ENCODE measurements around the gene NDUFB3. TPM values are rescaled to one million over a fixed set of nuclear protein-coding genes. Genes with fewer than 3 reads are reported as not detected.

The NDUFB3 gene
- total and polyA plus RNA-seq, 2 experiments from 2014 or later = 111 to 441 TPM

DNA sequence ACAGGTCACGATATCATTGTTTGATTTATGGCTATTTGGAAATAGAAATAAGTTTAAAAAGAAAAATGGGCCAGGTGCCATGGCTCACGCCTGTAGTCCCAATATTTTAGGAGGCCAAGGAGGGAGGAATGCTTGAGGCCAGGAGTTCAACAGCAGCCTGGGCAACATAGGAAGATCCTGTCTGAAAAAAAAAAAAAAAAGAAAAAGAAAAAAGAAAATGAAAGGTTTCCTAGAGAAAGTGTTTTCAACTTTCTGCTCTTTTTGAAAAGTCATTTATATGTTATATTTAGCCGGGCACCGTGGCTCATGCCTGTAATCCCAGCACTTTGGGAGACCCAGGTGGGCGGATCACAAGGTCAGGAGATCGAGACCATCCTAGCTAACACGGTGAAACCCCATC is 3.2 kb downstream of the NDUFB3 start:
- H3K27me3 ChIP-seq = no peaks in the 10 kb centered on the region
- H3K4me3 ChIP-seq = no peak overlapping the region
- H3K4me1 ChIP-seq (ENCODE audit: low read depth) = peaks cover 11% of the 10 kb centered on the region
- H3K36me3 ChIP-seq = peaks cover 13% of the 10 kb centered on the region
- TF ChIP-seq, protein P1, sequence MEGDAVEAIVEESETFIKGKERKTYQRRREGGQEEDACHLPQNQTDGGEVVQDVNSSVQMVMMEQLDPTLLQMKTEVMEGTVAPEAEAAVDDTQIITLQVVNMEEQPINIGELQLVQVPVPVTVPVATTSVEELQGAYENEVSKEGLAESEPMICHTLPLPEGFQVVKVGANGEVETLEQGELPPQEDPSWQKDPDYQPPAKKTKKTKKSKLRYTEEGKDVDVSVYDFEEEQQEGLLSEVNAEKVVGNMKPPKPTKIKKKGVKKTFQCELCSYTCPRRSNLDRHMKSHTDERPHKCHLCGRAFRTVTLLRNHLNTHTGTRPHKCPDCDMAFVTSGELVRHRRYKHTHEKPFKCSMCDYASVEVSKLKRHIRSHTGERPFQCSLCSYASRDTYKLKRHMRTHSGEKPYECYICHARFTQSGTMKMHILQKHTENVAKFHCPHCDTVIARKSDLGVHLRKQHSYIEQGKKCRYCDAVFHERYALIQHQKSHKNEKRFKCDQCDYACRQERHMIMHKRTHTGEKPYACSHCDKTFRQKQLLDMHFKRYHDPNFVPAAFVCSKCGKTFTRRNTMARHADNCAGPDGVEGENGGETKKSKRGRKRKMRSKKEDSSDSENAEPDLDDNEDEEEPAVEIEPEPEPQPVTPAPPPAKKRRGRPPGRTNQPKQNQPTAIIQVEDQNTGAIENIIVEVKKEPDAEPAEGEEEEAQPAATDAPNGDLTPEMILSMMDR (IDR thresholded peaks at IDR 0.05; ENCODE audit: low read depth, low read length) = no peak
- no peak overlapping the region for H3K27ac ChIP-seq
- DNase-seq (ENCODE audit: low read depth in 1 of 2, low spot score in 1 of 2) = no peak
- H3K9me3 ChIP-seq (ENCODE audit: low read depth) = no peaks in the 10 kb centered on the region

DNA sequence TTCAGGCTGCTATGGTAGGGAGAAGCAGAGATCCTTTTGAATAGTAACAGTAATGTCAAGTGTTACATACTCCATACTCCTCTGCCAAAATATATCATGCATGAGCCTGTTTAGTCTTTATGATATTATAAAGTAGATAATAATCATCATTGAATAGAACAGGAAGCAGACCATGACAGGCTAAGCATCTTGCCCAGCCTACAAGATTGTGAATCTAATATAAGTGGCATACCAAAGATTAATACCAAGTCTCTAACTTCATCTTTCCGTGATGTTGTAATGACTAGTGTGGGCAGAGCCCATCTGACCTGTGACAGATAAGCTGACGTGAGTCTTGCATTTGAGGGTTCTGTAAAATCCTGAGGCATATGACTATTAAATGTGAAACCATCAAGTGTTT is 13.1 kb downstream of the NDUFB3 start:
- no peaks in the 10 kb centered on the region for H3K4me1 ChIP-seq (ENCODE audit: low read depth)
- H3K27ac ChIP-seq = no peak overlapping the region
- H3K27me3 ChIP-seq = no peaks in the 10 kb centered on the region
- peaks cover 5% of the 10 kb centered on the region for H3K36me3 ChIP-seq
- H3K9me3 ChIP-seq (ENCODE audit: low read depth) = no peaks in the 10 kb centered on the region
- H3K4me3 ChIP-seq = no peak overlapping the region
- TF ChIP-seq, protein P1 (IDR thresholded peaks at IDR 0.05; ENCODE audit: low read depth, low read length) = no peak
- no peak for DNase-seq (ENCODE audit: low read depth in 1 of 2, low spot score in 1 of 2)

DNA sequence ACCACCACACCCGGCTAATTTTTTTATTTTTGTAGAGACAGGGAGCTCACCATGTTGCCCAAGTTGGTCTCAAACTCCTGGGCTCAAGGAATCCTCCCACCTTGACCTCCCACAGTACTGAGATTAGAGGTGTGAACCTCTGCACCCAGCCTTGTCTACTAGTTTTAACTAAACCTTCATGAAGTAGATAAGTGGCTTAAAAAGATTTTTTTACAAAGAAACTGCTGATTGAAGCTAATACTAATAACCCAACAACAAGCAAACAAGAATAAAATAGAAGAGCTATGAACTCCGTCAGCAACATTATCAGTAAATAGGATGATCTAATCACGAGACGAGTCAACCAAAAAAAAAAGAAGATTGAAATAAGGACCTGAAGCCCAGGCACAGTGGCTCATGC is 18.8 kb downstream of the NDUFB3 start:
- no peak for DNase-seq (ENCODE audit: low read depth in 1 of 2, low spot score in 1 of 2)
- TF ChIP-seq, protein P1 (IDR thresholded peaks at IDR 0.05; ENCODE audit: low read depth, low read length) = no peak
- Histone ChIP-seq H3K4me1 (ENCODE audit: low read depth) (no peaks in the 10 kb centered on the region), H3K36me3 (no peaks in the 10 kb centered on the region), H3K9me3 (ENCODE audit: low read depth) (no peaks in the 10 kb centered on the region), H3K27me3 (no peaks in the 10 kb centered on the region), H3K27ac (no peak overlapping the region), H3K4me3 (no peak overlapping the region)

GRCh38 chr2:201093573-201093972 is 21.8 kb downstream of the NDUFB3 start:
- H3K27me3 ChIP-seq = no peaks in the 10 kb centered on the region
- H3K9me3 ChIP-seq (ENCODE audit: low read depth) = no peaks in the 10 kb centered on the region
- no peak overlapping the region for H3K4me3 ChIP-seq
- TF ChIP-seq, protein P1 (IDR thresholded peaks at IDR 0.05; ENCODE audit: low read depth, low read length) = no peak
- no peaks in the 10 kb centered on the region for H3K36me3 ChIP-seq
- no peak overlapping the region for H3K27ac ChIP-seq
- no peaks in the 10 kb centered on the region for H3K4me1 ChIP-seq (ENCODE audit: low read depth)
- DNase-seq (ENCODE audit: low read depth in 1 of 2, low spot score in 1 of 2) = peak in 1 of 2 donors; percentile 54

- TF ChIP-seq, protein P1 (IDR thresholded peaks at IDR 0.05; ENCODE audit: low read depth, low read length) = no peak
Observed at GRCh38 chr2:201100497-201100896, 28.7 kb downstream of the NDUFB3 start.

GRCh38 chr2:201105759-201106158 is 34.0 kb downstream of the NDUFB3 start:
- TF ChIP-seq, protein P1 (IDR thresholded peaks at IDR 0.05; ENCODE audit: low read depth, low read length) = no peak
- no peaks in the 10 kb centered on the region for H3K27me3 ChIP-seq
- no peaks in the 10 kb centered on the region for H3K4me1 ChIP-seq (ENCODE audit: low read depth)
- no peak for DNase-seq (ENCODE audit: low read depth in 1 of 2, low spot score in 1 of 2)
- H3K4me3 ChIP-seq = no peak overlapping the region
- no peak overlapping the region for H3K27ac ChIP-seq
- H3K36me3 ChIP-seq = no peaks in the 10 kb centered on the region
- no peaks in the 10 kb centered on the region for H3K9me3 ChIP-seq (ENCODE audit: low read depth)

More at GRCh38 chr2:201100497-201100896, 28.7 kb downstream of the NDUFB3 start:
- H3K4me3 ChIP-seq = no peak overlapping the region
- H3K27ac ChIP-seq = no peak overlapping the region
- no peaks in the 10 kb centered on the region for H3K4me1 ChIP-seq (ENCODE audit: low read depth)
- no peaks in the 10 kb centered on the region for H3K9me3 ChIP-seq (ENCODE audit: low read depth)
- H3K36me3 ChIP-seq = no peaks in the 10 kb centered on the region
- no peak for DNase-seq (ENCODE audit: low read depth in 1 of 2, low spot score in 1 of 2)
- no peaks in the 10 kb centered on the region for H3K27me3 ChIP-seq

Measured in cardiac muscle cell (in vitro differentiated cells and primary cell).